PFSK-1 (cell line): Measurements from ENCODE around the gene PLAGL2.

Experiments used
- FOXP2 ChIP-seq: optimal IDR thresholded peaks from 2 replicates; pipeline ENCODE3; 2011; ENCODE audit warnings: borderline replicate concordance, control low read depth, inconsistent platforms; ENCODE audit not compliant: insufficient read depth; ENCODE audit errors: extremely low read length, extremely low read depth
- POLR2AphosphoS5 ChIP-seq: IDR thresholded peaks from 2 replicates; pipeline ENCODE4 v1.6.1; 2012; ENCODE audit warnings: low read depth, mild to moderate bottlenecking, control low read depth, low read length, moderate library complexity
- REST ChIP-seq, 2 experiments: IDR thresholded peaks; 2 replicates each; pipeline versions ENCODE4 v1.6.1 to v1.8.0; 2011 to 2012; ENCODE audit warnings: low read depth in 2 of 2, low read length in 2 of 2, control low read depth in 1 of 2, inconsistent platforms in 1 of 2, mild to moderate bottlenecking in 1 of 2, moderate library complexity in 1 of 2; ENCODE audit not compliant: insufficient read depth in 1 of 2
- SIN3A ChIP-seq: IDR thresholded peaks from 2 replicates; pipeline ENCODE4 v1.6.1; 2012; ENCODE audit warnings: mild to moderate bottlenecking, low read length, moderate library complexity, borderline replicate concordance; ENCODE audit not compliant: insufficient read depth
- TAF1 ChIP-seq: IDR thresholded peaks from 2 replicates; pipeline ENCODE4 v1.6.1; 2012; ENCODE audit warnings: low read length, control low read depth, borderline replicate concordance; ENCODE audit not compliant: insufficient read depth

Gene PLAGL2

GRCh38 chr20:32184961-32185603, 22.5 kb downstream of the PLAGL2 start:
- TF ChIP-seq POLR2AphosphoS5 (no peak), SIN3A (no peak), TAF1 (no peak), REST (IDR thresholded peaks at IDR 0.05; ENCODE audit: insufficient read depth in 1 of 2, low read depth in 2 of 2, low read length in 2 of 2) (no peak), FOXP2 (no peak)

- TF ChIP-seq SIN3A (no peak), FOXP2 (no peak), TAF1 (no peak), POLR2AphosphoS5 (no peak), REST (IDR thresholded peaks at IDR 0.05; ENCODE audit: insufficient read depth in 1 of 2, low read depth in 2 of 2, low read length in 2 of 2) (no peak)
These were observed 23.5 kb downstream of the PLAGL2 start for GRCh38 chr20:32183947-32184635.

- TF ChIP-seq TAF1 = no peak
- no peak for TF ChIP-seq POLR2AphosphoS5
- no peak for TF ChIP-seq FOXP2
- TF ChIP-seq REST (IDR thresholded peaks at IDR 0.05; ENCODE audit: insufficient read depth in 1 of 2, low read depth in 2 of 2, low read length in 2 of 2) = no peak
These were observed 25.9 kb downstream of the PLAGL2 start for GRCh38 chr20:32181606-32182005.

GRCh38 chr20:32179934-32180333, 27.6 kb downstream of the PLAGL2 start:
- TF ChIP-seq POLR2AphosphoS5 = no peak
- TF ChIP-seq SIN3A = no peak
- TF ChIP-seq TAF1 = no peak
- TF ChIP-seq FOXP2 = no peak
- no peak for TF ChIP-seq REST (IDR thresholded peaks at IDR 0.05; ENCODE audit: insufficient read depth in 1 of 2, low read depth in 2 of 2, low read length in 2 of 2)
